HG03439 (cell line): ENCODE measurements around the gene EIF1.
"Not testable (repeated sequence)": the region's sequence is repeated elsewhere in the genome, so short reads cannot be mapped to it uniquely, and the experiment has no call there.

Source experiments
- ATAC-seq: cut with Tn5 transposase; IDR thresholded peaks from one replicate; pipeline ENCODE4 v1.9.1; 2021; ENCODE audit warnings: mild to moderate bottlenecking, moderate library complexity; ENCODE audit not compliant: unreplicated experiment

Gene EIF1

GRCh38 chr17:41697122-41697962 is 8.7 kb downstream of the EIF1 start:
- ATAC-seq = no peak

- ATAC-seq = not testable (repeated sequence)
These were observed 12.2 kb downstream of the EIF1 start for GRCh38 chr17:41700843-41701242.

GRCh38 chr17:41702712-41703111 is 14.0 kb downstream of the EIF1 start:
- no peak for ATAC-seq

GRCh38 chr17:41705271-41705991 is 16.7 kb downstream of the EIF1 start:
- no peak for ATAC-seq

- no peak for ATAC-seq
These were observed 19.4 kb downstream of the EIF1 start for GRCh38 chr17:41707803-41708669.

- no peak for ATAC-seq
These were observed 21.9 kb downstream of the EIF1 start for GRCh38 chr17:41710472-41711090.

- ATAC-seq = no peak
These were observed 23.1 kb downstream of the EIF1 start, which contains the start of gene GAST for GRCh38 chr17:41711669-41712400. Gene GAST (plus strand): TSS chr17:41712331. CDS start chr17:41715437, 3,106 bp downstream.

GRCh38 chr17:41717408-41718286 is 29.0 kb downstream of the EIF1 start:
- ATAC-seq = no peak

- no peak for ATAC-seq
These were observed 29.6 kb downstream of the EIF1 start for GRCh38 chr17:41718287-41718645.

GRCh38 chr17:41722231-41722630 is 33.5 kb downstream of the EIF1 start:
- ATAC-seq = no peak

- no peak for ATAC-seq
These were observed 35.3 kb downstream of the EIF1 start for GRCh38 chr17:41723801-41724475.

GRCh38 chr17:41724476-41725050 is 35.9 kb downstream of the EIF1 start:
- no peak for ATAC-seq

GRCh38 chr17:41725134-41725533 is 36.4 kb downstream of the EIF1 start:
- ATAC-seq = no peak

- no peak for ATAC-seq
These were observed 39.4 kb downstream of the EIF1 start for GRCh38 chr17:41728056-41728455.

- ATAC-seq = no peak
These were observed 41.8 kb downstream of the EIF1 start for GRCh38 chr17:41730479-41730878.

- no peak for ATAC-seq
These were observed 43.2 kb downstream of the EIF1 start for GRCh38 chr17:41731836-41732235.

GRCh38 chr17:41733348-41734138 is 44.9 kb downstream of the EIF1 start:
- no peak for ATAC-seq
